Keratinocyte (primary cell): Measurements from ENCODE around the gene TCF7. TPM values are rescaled to one million over a fixed set of nuclear protein-coding genes. Genes with fewer than 3 reads are reported as not detected.

ENCODE experiments used
- DNase-seq: peaks from one replicate; pipeline ENCODE4 v3.0.0-alpha.2; 2011; ENCODE audit warnings: low read depth, missing footprints, low spot score
- FAIRE-seq: peaks from 2 replicates; lab custom pipeline; 2011; peaks lifted over from hg19 to GRCh38; lab: Jason Lieb, UNC
- H2AFZ ChIP-seq: 2 replicates; pipeline ENCODE4 v1.6.0; 2012; ENCODE audit warnings: low read length, control low read depth, inconsistent platforms; ENCODE audit not compliant: control insufficient read depth
- H3K27ac ChIP-seq: 2 replicates; pipeline ENCODE4 v1.5.1; 2011; ENCODE audit warnings: low read length; ENCODE audit not compliant: control insufficient read depth, insufficient read depth
- H3K27me3 ChIP-seq: 3 replicates; pipeline ENCODE4 v1.6.0; 2011; ENCODE audit warnings: low read length; ENCODE audit not compliant: control insufficient read depth, insufficient read depth; ENCODE audit errors: extremely low read depth
- H3K36me3 ChIP-seq, 2 experiments: 2 replicates in 1 of 2; 3 replicates in 1 of 2; pipeline ENCODE4 v1.5.1; 2011; ENCODE audit warnings: low read length in 2 of 2, mild to moderate bottlenecking in 1 of 2; ENCODE audit not compliant: control insufficient read depth in 2 of 2, insufficient read depth in 2 of 2; ENCODE audit errors: extremely low read depth in 1 of 2
- H3K4me1 ChIP-seq: 3 replicates; pipeline ENCODE4 v1.5.1; 2011; ENCODE audit warnings: low read length; ENCODE audit not compliant: control insufficient read depth, insufficient read depth; ENCODE audit errors: extremely low read depth
- H3K4me2 ChIP-seq: 3 replicates; pipeline ENCODE4 v1.6.0; 2011; ENCODE audit warnings: low read depth, low read length; ENCODE audit not compliant: control insufficient read depth, insufficient read depth; ENCODE audit errors: extremely low read depth
- H3K4me3 ChIP-seq, 3 experiments: fragments of 200-600 bp in 1 of 3; sonication (generic) in 1 of 3; 2 replicates in 2 of 3; 3 replicates in 1 of 3; pipeline ENCODE4 v1.5.1; 2011 to 2016; ENCODE audit warnings: low read length in 3 of 3, mild to moderate bottlenecking in 3 of 3, control low read depth in 2 of 3, inconsistent platforms in 1 of 3, low read depth in 1 of 3, mixed read lengths in 1 of 3, mixed run types in 1 of 3, moderate library complexity in 1 of 3; ENCODE audit not compliant: control insufficient read depth in 2 of 3, insufficient read depth in 2 of 3; ENCODE audit errors: extremely low read depth in 1 of 3
- H3K79me2 ChIP-seq: 2 replicates; pipeline ENCODE4 v1.6.0; 2012; ENCODE audit warnings: low read length; ENCODE audit not compliant: control insufficient read depth, insufficient read depth
- H3K9ac ChIP-seq: 3 replicates; pipeline ENCODE4 v1.6.0; 2011; ENCODE audit warnings: low read length; ENCODE audit not compliant: control insufficient read depth, insufficient read depth; ENCODE audit errors: extremely low read depth
- H3K9me1 ChIP-seq: 3 replicates; pipeline ENCODE4 v1.6.0; 2011; ENCODE audit warnings: low read length; ENCODE audit not compliant: control insufficient read depth, insufficient read depth; ENCODE audit errors: extremely low read depth
- H3K9me3 ChIP-seq: 2 replicates; pipeline ENCODE4 v1.5.1; 2012; ENCODE audit warnings: low read depth, low read length; ENCODE audit not compliant: control insufficient read depth
- H4K20me1 ChIP-seq: 3 replicates; pipeline ENCODE4 v1.6.0; 2011; ENCODE audit warnings: low read length; ENCODE audit not compliant: control insufficient read depth, insufficient read depth; ENCODE audit errors: extremely low read depth
- CTCF ChIP-seq, 3 experiments: IDR thresholded peaks in 1 of 3; conservative IDR thresholded peaks in 1 of 3; optimal IDR thresholded peaks in 1 of 3; 2 replicates in 2 of 3; 3 replicates in 1 of 3; pipeline versions ENCODE3 to v1.5.1; 2011; ENCODE audit warnings: low read length in 3 of 3, mild to moderate bottlenecking in 3 of 3, moderate library complexity in 2 of 3, control low read depth in 1 of 3, inconsistent platforms in 1 of 3; ENCODE audit not compliant: insufficient read depth in 2 of 3; ENCODE audit errors: extremely low read depth in 1 of 3
- EZH2 ChIP-seq: IDR thresholded peaks from one replicate; pipeline ENCODE4 v1.6.1; 2012; ENCODE audit warnings: inconsistent platforms, mild to moderate bottlenecking, low read length, moderate library complexity
- dilution Hi-C: fragments of 300-500 bp; cut with MboI; formaldehyde crosslinking; loops from one replicate; pipeline ENCODE4 v1.7.0; 2020; ENCODE audit warnings: low sequenced_read_pairs; ENCODE audit not compliant: extremely low pct_ligation_motif_present
- polyA plus RNA-seq, 5 experiments: library from polyadenylated mRNA; depleted of rRNA in 3 of 5; stranded (reverse) in 3 of 5; stranded (forward) in 1 of 5; unstranded in 1 of 5; fragments of >200 nt; gene quantifications; 1 replicate in 1 of 5; 2 replicates in 3 of 5; 3 replicates in 1 of 5; pipeline versions ENCODE4 v1.2.1 to v1.2.3, GENCODE V29; 2011 to 2012; ENCODE audit warnings: missing spikeins in 2 of 5, low read depth in 1 of 5, low replicate concordance in 1 of 5

Gene TCF7
- polyA plus RNA-seq, 1 donor (not counting 4 experiments of a cell fraction or from before 2014, with no cell fraction given): 0.84 TPM

- Histone ChIP-seq H3K4me1 (peaks cover 4% of the 10 kb centered on the region), H2AFZ (no peak overlapping the region), H3K9me1 (no peaks in the 10 kb centered on the region), H3K36me3 (no peaks in the 10 kb centered on the region), H3K27ac (no peak overlapping the region), H4K20me1 (peaks cover 8% of the 10 kb centered on the region), H3K27me3 (peaks cover 6% of the 10 kb centered on the region), H3K9me3 (no peaks in the 10 kb centered on the region), H3K4me2 (no peak overlapping the region), H3K9ac (no peak overlapping the region), H3K4me3 (no peak overlapping the region), H3K79me2 (no peaks in the 10 kb centered on the region)
- dilution Hi-C loops: no loop called here
- DNase-seq (no peak), FAIRE-seq (no peak)
- TF ChIP-seq CTCF (optimal IDR thresholded peaks at IDR 0.05 in 1 of 3, IDR thresholded peaks at IDR 0.05 in 1 of 3, conservative IDR thresholded peaks at IDR 0.05 in 1 of 3; ENCODE audit: extremely low read depth in 1 of 3, insufficient read depth in 2 of 3, low read length in 3 of 3) (no peak), EZH2 (no peak)
Observed at GRCh38 chr5:134093351-134093750, 21.1 kb upstream of the TCF7 start.

GRCh38 chr5:134095293-134095692 is 19.2 kb upstream of the TCF7 start:
- Histone ChIP-seq H3K4me2 (no peak overlapping the region), H4K20me1 (peaks cover 8% of the 10 kb centered on the region), H3K9me3 (no peaks in the 10 kb centered on the region), H3K36me3 (no peaks in the 10 kb centered on the region), H3K4me1 (peaks cover 7% of the 10 kb centered on the region), H3K4me3 (no peak overlapping the region), H3K79me2 (no peaks in the 10 kb centered on the region), H3K27ac (no peak overlapping the region), H3K27me3 (peaks cover 6% of the 10 kb centered on the region), H3K9me1 (no peaks in the 10 kb centered on the region), H2AFZ (no peak overlapping the region), H3K9ac (no peak overlapping the region)
- TF ChIP-seq CTCF (optimal IDR thresholded peaks at IDR 0.05 in 1 of 3, IDR thresholded peaks at IDR 0.05 in 1 of 3, conservative IDR thresholded peaks at IDR 0.05 in 1 of 3; ENCODE audit: extremely low read depth in 1 of 3, insufficient read depth in 2 of 3, low read length in 3 of 3) (no peak), EZH2 (no peak)
- dilution Hi-C loops: no loop called here
- FAIRE-seq (no peak), DNase-seq (no peak)
